MM.1S (cell line): ENCODE measurements around the gene PCOLCE2.

Source experiments
- DNase-seq: peaks from one replicate; pipeline ENCODE4 v3.0.0-alpha.2; 2015
- H2AFZ ChIP-seq: fragments of 300-600 bp; sonication (generic); 2 replicates; pipeline ENCODE4 v1.6.0; 2016; ENCODE audit warnings: antibody characterized with exemption, low read length
- H3F3A ChIP-seq: fragments of 300-600 bp; sonication (generic); 2 replicates; pipeline ENCODE4 v1.6.1; 2016; ENCODE audit warnings: mild to moderate bottlenecking, antibody characterized with exemption, low read length, moderate library complexity, mixed read lengths; ENCODE audit not compliant: insufficient read depth
- H3K27ac ChIP-seq: fragments of 300-600 bp; sonication (generic); 2 replicates; pipeline ENCODE4 v1.5.1; 2016; ENCODE audit warnings: mild to moderate bottlenecking, low read length
- H3K27me3 ChIP-seq: fragments of 300-600 bp; sonication (generic); replicated peaks from 2 replicates; pipeline ENCODE4 v1.6.0; 2016; ENCODE audit warnings: low read length; ENCODE audit not compliant: insufficient read depth
- H3K36me3 ChIP-seq: fragments of 300-600 bp; sonication (generic); replicated peaks from 2 replicates; pipeline ENCODE4 v1.6.1; 2016; ENCODE audit warnings: mild to moderate bottlenecking, low read length, mixed read lengths; ENCODE audit not compliant: insufficient read depth
- H3K4me1 ChIP-seq: fragments of 300-600 bp; sonication (generic); 2 replicates; pipeline ENCODE4 v1.6.1; 2016; ENCODE audit warnings: low read length, mixed read lengths
- H3K4me2 ChIP-seq: fragments of 300-600 bp; sonication (generic); 2 replicates; pipeline ENCODE4 v1.6.0; 2016; ENCODE audit warnings: low read depth, low read length
- H3K4me3 ChIP-seq: fragments of 300-600 bp; sonication (generic); 2 replicates; pipeline ENCODE4 v1.5.1; 2016; ENCODE audit warnings: low read length, mixed read lengths
- H3K79me2 ChIP-seq: fragments of 300-600 bp; sonication (generic); 2 replicates; pipeline ENCODE4 v1.6.1; 2016; ENCODE audit warnings: mixed run types, low read length, mixed read lengths
- H3K9ac ChIP-seq: fragments of 300-600 bp; sonication (generic); 2 replicates; pipeline ENCODE4 v1.6.1; 2016; ENCODE audit warnings: low read length, mixed read lengths
- H3K9me2 ChIP-seq: fragments of 300-600 bp; sonication (generic); replicated peaks from 2 replicates; pipeline ENCODE4 v1.6.1; 2016; ENCODE audit warnings: mild to moderate bottlenecking, low read length, mixed read lengths; ENCODE audit not compliant: insufficient read depth
- H3K9me3 ChIP-seq: fragments of 300-600 bp; sonication (generic); replicated peaks from 2 replicates; pipeline ENCODE4 v1.6.1; 2016; ENCODE audit warnings: mild to moderate bottlenecking, low read length, mixed read lengths; ENCODE audit not compliant: insufficient read depth
- H4K20me1 ChIP-seq: fragments of 300-600 bp; sonication (generic); 2 replicates; pipeline ENCODE4 v1.6.1; 2016; ENCODE audit warnings: mild to moderate bottlenecking, low read length, moderate library complexity, mixed read lengths; ENCODE audit not compliant: insufficient read depth
- EZH2 ChIP-seq: fragments of 300-600 bp; sonication (generic); optimal IDR thresholded peaks from 2 replicates; pipeline ENCODE3; 2017; ENCODE audit warnings: low read depth, mild to moderate bottlenecking, antibody characterized with exemption, low read length, mixed read lengths
- EZH2phosphoT487 ChIP-seq: fragments of 300-600 bp; sonication (generic); IDR thresholded peaks from 2 replicates; pipeline ENCODE4 v1.6.1; 2018; ENCODE audit warnings: antibody characterized with exemption, low read length
- TF ChIP-seq, protein P1 (sequence below): fragments of 300-600 bp; sonication (generic); IDR thresholded peaks from 2 replicates; pipeline ENCODE4 v1.5.1; 2016; ENCODE audit warnings: antibody characterized with exemption, low read length, mixed read lengths

Gene PCOLCE2, protein sequence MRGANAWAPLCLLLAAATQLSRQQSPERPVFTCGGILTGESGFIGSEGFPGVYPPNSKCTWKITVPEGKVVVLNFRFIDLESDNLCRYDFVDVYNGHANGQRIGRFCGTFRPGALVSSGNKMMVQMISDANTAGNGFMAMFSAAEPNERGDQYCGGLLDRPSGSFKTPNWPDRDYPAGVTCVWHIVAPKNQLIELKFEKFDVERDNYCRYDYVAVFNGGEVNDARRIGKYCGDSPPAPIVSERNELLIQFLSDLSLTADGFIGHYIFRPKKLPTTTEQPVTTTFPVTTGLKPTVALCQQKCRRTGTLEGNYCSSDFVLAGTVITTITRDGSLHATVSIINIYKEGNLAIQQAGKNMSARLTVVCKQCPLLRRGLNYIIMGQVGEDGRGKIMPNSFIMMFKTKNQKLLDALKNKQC

DNA sequence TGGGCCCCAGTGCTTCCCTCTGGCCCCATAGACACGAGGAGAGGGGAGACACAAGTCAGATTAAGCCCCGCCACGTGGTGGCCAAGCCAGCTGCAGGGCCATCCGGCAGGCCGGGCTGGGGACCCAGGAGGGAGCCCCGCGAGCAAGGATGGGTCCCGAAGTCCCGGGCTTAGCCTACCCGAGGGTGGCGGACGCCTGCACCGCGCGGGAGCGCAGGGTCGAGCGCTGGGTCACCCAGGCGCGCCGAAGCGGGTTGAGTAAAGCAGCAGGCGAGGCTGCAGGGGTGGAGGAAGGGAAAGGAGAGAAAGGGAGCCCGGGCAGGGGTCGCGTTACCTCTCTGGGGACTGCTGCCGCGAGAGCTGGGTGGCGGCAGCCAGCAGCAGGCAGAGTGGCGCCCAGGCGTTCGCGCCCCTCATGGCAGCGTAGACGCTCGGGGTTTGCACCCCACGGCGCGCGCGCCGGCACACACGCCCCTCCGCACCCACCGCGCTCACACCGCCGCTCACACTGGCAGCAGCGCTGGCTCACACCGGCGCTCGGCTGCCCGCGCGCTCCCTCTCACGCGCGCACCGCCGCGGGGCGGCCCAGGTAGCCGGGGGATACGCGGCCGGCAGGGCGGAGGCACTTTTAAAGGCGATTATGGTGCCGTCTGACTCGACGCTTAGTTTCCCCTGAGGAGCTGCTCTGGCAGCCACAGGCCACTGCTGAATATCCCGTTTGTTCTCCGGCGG, at the start of gene PCOLCE2:
PCOLCE2 (minus strand) TSS at position 603 of the 731 bp plus-strand sequence; CDS start at position 416, 187 bp downstream.
- H3K36me3 ChIP-seq = no peaks in the 10 kb centered on the region
- H3K9ac ChIP-seq = 0 out of 2 replicates have a peak within 1 kb of the TSS, but pooled peaks have one; percentile 12
- H3K4me1 ChIP-seq = no peaks in the 10 kb centered on the region
- H4K20me1 ChIP-seq = no peaks in the 10 kb centered on the region
- no peaks in the 10 kb centered on the region for H3K79me2 ChIP-seq
- no peak for TF ChIP-seq EZH2
- TF ChIP-seq EZH2phosphoT487 = no peak
- TF ChIP-seq, protein P1, sequence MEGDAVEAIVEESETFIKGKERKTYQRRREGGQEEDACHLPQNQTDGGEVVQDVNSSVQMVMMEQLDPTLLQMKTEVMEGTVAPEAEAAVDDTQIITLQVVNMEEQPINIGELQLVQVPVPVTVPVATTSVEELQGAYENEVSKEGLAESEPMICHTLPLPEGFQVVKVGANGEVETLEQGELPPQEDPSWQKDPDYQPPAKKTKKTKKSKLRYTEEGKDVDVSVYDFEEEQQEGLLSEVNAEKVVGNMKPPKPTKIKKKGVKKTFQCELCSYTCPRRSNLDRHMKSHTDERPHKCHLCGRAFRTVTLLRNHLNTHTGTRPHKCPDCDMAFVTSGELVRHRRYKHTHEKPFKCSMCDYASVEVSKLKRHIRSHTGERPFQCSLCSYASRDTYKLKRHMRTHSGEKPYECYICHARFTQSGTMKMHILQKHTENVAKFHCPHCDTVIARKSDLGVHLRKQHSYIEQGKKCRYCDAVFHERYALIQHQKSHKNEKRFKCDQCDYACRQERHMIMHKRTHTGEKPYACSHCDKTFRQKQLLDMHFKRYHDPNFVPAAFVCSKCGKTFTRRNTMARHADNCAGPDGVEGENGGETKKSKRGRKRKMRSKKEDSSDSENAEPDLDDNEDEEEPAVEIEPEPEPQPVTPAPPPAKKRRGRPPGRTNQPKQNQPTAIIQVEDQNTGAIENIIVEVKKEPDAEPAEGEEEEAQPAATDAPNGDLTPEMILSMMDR = no peak
- H3K9me2 ChIP-seq = no peaks in the 10 kb centered on the region
- H3K4me3 ChIP-seq = peak within 1 kb of the TSS; percentile 64
- no peaks in the 10 kb centered on the region for H3K9me3 ChIP-seq
- peak within 1 kb of the TSS; percentile 97 for H3K4me2 ChIP-seq
- no peak within 1 kb of the TSS for H3K27ac ChIP-seq
- DNase-seq = peak; percentile 23
- peaks cover 10% of the 10 kb centered on the region for H3K27me3 ChIP-seq
- peak within 1 kb of the TSS; percentile 86 for H2AFZ ChIP-seq
- H3F3A ChIP-seq = no peaks in the 10 kb centered on the region

DNA sequence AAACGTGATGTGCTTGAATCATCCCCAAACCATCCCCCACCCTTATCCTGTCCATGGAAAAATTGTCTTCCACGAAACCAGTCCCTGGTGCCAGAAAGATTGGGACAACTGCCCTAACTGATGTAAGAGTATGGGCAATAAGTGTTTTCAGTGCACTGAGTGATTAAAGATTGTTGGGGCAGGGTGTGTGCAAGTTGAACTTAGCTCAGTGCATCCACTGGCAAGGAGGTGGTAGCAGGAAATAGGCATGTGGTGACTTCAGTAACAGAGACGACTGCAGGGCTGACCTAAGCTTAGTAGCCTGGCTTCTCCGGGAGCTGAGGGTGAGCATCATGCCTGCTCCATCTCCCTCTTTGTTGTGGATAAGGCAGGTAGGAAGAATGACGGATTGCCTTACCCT, 47.1 kb upstream of the PCOLCE2 start:
- H4K20me1 ChIP-seq = no peaks in the 10 kb centered on the region
- no peaks in the 10 kb centered on the region for H3F3A ChIP-seq
- no peak for DNase-seq
- H3K9me2 ChIP-seq = no peaks in the 10 kb centered on the region
- no peak overlapping the region for H3K4me3 ChIP-seq
- H3K36me3 ChIP-seq = no peaks in the 10 kb centered on the region
- TF ChIP-seq, protein P1 = no peak
- TF ChIP-seq EZH2 = no peak
- TF ChIP-seq EZH2phosphoT487 = no peak
- H2AFZ ChIP-seq = no peak overlapping the region
- no peak overlapping the region for H3K4me2 ChIP-seq
- H3K27me3 ChIP-seq = no peaks in the 10 kb centered on the region
- H3K79me2 ChIP-seq = no peaks in the 10 kb centered on the region
- no peaks in the 10 kb centered on the region for H3K9me3 ChIP-seq
- H3K9ac ChIP-seq = no peak overlapping the region
- no peak overlapping the region for H3K27ac ChIP-seq
- peaks cover 14% of the 10 kb centered on the region for H3K4me1 ChIP-seq

DNA sequence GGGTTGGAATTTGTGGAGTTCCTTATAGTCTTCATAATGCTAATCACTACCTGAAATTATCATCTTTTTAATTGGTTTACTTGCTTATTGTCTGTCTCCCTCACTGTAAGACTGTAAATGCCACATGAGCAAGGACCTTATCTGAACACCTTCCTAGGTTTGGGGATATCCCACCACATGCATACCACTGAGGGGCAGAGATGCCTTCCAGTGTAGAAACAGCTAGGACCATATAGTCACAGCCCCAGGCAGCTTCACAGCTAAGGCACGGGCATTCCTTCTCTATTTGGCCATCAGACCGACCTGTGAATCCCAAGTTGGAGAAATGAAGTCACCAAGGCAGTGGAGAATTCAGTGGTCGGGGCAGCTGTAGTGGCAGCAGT, 46.0 kb upstream of the PCOLCE2 start:
- no peak for DNase-seq
- Histone ChIP-seq H3K79me2 (no peaks in the 10 kb centered on the region), H3K9ac (no peak overlapping the region), H3K4me2 (no peak overlapping the region), H3K9me2 (no peaks in the 10 kb centered on the region), H2AFZ (no peak overlapping the region), H3F3A (no peaks in the 10 kb centered on the region), H3K4me3 (no peak overlapping the region), H4K20me1 (no peaks in the 10 kb centered on the region), H3K4me1 (peaks cover 7% of the 10 kb centered on the region), H3K9me3 (no peaks in the 10 kb centered on the region), H3K27ac (no peak overlapping the region), H3K27me3 (no peaks in the 10 kb centered on the region), H3K36me3 (no peaks in the 10 kb centered on the region)
- TF ChIP-seq, protein P1 = no peak
- no peak for TF ChIP-seq EZH2
- TF ChIP-seq EZH2phosphoT487 = no peak
